Renal cortex interstitium (tissue), 11 donors: Measurements from ENCODE around the gene TIMM29. TPM values are rescaled to one million over a fixed set of nuclear protein-coding genes. Genes with fewer than 3 reads are reported as not detected.
"Not testable (repeated sequence)": the region's sequence is repeated elsewhere in the genome, so short reads cannot be mapped to it uniquely, and the experiment has no call there.

ENCODE experiments used
- DNase-seq, 11 donors: peaks; one replicate each; pipeline ENCODE4 v3.0.0-alpha.2; 2013; ENCODE audit warnings: low read depth in 9 of 11, low spot score in 4 of 11; ENCODE audit errors: extremely low read depth in 1 of 11
- polyA plus RNA-seq, 3 donors: library from polyadenylated mRNA; unstranded; fragments of 120-200 nt; gene quantifications; one replicate each; pipeline ENCODE4 v1.2.1, GENCODE V29; 2013; ENCODE audit not compliant: insufficient read length in 3 of 3

TIMM29 gene
- polyA plus RNA-seq, 3 donors = 26.9 to 31.0 (median 28.3) TPM

DNA sequence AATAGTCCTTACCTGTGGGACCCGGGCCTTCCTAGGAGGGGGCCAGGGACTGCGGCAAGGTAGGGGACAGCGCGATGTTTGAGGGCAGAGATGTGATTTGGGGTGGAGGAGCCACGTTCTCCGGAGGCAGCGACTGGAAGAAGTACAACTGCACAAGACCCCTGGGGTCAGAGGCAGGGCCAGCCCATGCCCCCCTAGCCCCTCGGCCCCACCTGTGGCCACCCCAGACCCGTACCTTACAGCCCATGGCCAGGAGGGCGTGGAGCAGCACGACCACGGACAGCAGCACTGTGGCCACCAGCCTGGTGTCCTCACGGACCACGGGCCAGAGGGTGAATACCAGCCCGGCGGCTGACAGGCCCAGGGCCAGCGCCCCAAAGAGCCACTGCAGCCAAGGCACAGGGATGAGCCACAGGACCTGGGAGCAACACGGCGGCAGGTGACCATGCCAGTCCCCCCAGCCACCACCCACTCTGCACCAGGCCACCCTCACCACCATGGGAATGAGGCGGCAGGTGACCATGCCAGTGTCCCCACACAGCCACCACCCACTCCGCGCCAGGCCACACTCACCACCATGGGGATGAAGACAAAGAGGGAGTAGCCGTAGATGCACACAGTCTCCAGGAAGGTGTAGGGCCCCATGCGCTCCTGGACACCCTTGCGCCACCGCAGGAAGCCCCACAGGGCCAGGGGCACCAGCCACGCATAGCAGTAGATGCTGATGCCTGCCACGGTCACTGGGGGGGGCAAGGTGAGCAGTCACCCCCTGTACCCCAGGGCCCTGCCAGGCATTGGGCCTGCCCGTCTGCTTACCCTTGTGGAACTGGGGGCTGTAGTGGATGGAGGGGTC, 5.1 kb upstream of the TIMM29 start:
- DNase-seq = no peak

DNA sequence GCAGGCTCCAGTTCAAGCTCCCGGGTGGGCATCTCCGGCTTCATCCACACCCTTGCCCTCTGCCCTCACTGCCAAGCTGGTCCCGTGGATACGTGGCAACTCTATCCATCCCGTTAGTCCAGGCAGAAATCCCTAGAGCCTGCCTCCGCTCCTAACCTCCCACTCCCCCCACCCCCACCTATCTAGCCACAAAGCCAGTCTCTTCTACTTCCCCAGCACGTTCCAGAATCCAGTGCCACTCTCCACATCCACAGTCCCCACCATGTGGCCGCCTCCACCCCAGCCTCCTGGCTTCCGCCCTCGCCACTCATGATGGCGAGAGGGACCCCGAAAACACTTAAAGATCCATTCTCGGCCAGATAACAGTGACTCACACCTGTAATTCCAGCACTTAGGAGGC, 4.0 kb upstream of the TIMM29 start:
- no peak for DNase-seq

DNA sequence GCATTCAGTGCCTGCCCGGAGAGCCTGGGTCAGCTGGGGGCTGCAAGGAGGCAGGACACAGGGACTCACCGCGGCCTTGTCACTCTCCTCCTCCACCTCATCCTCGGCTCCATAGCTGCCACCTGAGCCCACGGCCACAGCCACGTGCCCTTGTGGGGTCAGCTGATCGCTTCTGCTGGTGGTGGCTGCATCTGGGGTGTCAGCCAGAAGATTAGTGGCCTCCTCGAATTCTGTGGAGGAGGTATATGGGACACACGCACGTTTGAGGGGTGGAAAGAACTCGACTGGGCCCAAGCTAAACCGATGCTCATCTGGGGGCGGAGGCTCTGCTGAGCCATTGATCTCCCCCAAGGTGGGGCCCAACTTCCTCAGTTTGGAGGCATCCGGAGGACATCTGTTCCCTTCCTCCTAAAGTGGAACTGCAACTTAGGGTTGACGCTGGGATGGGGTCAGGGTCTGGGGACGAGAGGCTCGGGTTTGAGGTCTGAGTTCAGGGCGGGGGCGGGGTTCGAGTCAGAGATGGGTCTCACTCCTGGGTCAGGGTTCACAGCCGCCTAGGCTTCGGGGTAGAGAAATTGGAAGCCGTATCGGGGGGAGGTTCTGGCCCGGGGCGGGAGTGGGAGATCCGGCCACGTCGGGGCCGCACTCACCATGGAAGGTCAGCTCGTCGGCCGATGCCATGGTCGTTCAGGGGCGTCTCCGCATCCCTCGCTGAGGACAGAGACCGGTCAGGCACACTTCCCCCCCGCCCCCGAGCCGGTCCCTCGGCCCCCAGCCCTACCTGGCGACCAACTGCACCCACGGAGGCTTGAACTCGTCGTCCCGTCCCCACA, 665 bp upstream of the TIMM29 start:
- DNase-seq = no peak

DNA sequence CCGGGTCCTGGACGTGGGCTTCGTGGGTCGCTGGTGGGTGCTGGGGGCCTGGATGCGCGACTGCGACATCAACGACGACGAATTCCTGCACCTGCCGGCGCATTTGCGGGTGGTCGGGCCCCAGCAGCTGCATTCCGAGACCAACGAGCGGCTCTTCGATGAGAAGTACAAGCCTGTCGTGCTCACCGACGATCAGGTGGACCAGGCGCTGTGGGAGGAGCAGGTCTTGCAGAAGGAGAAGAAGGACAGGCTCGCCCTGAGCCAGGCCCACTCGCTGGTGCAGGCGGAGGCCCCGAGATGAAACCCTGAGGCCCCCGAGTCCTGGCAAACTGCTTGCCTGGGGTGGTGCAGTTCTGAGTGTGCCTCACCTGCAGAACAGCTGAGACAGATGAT, 787 bp downstream of the TIMM29 start:
- no peak for DNase-seq

DNA sequence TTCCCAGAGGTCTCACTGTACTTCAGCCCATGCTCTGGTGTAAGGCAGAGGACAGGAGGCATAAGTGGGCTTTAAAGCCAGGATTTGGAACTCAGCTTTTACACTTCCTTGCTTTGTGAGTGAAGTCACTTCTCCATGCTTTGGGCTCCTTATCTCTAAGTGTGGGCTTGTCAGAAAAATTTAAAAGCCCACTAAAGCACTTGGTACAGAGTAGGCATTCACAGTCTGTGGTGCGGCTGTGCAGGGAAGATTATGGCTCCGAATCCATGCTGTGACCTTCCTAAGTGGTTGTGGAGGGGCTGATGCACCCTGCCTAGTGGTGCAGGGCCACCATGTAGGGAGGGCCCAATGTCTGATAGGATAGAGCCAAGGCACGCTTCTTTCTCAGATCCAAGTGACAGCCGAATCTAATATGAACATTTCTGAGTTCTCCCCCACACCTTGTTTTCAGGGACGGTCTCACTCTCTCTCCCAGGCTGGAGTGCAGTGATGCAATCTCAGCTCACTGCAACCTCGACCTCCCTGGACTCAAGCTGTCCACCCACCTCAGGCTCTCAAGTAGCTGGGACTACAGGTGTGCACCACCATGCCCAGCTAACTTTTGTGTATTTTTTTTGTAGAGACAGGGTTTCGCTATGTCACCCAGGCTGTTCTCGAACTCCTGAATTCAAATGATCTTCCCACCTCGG, 6.9 kb downstream of the TIMM29 start:
- no peak for DNase-seq

DNA sequence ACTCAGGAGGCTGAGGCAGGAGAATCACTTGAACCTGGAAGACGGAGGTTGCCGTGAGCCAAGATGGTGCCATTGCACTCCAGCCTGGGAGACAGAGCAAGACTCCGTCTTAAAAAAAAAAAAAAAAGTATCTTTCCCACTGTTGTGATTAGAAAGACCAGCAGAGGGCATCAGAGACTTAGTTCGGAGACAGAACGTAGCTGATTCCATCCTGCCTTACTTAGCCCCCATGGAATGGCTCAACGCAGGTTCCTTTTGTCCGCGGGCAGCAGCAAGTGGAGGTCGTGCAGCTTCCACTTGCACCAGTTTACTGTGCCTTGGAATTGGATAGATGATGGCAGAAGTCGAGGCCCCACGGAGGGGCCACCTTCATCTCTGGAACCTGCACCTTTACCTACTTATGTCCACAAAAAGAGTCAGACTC, 8.1 kb downstream of the TIMM29 start:
- peak in 9 of 11 donors; percentile 57 to 85 (median 76) for DNase-seq

DNA sequence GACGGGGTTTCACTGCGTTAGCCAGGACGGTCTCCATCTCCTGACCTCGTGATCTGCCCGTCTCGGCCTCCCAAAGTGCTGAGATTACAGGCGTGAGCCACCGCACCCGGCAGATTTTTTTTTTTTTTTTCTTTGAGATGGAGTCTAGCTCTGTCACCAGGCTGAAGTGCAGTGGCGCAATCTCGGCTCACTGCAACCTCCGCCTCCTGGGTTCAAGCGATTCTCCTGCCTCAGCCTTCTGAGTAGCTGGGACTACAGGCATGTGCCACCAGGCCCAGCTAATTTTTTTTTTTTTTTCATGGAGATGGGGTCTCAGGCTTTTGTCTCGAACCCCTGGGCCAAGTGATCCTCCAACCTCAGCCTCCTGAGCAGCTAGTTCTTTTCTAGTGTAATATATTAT, 13.0 kb downstream of the TIMM29 start:
- not testable (repeated sequence) for DNase-seq

DNA sequence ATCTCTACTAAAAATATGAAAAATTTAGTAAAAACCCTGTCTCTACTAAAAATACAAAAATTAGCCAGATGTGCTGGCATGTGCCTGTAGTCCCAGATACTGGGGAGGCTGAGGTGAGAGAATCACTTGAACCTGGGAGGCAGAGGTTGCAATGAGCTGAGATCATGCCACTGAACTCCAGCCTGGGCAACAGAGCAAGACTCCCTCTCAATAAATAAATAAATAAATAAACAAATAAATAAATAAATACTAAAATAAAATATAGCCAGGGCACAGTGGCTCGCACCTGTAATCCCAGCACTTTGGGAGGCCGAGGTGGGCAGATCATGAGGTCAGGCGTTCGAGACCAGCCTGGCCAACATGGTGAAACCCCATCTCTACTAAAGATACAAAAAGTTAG, 14.8 kb downstream of the TIMM29 start:
- DNase-seq = not testable (repeated sequence)

DNA sequence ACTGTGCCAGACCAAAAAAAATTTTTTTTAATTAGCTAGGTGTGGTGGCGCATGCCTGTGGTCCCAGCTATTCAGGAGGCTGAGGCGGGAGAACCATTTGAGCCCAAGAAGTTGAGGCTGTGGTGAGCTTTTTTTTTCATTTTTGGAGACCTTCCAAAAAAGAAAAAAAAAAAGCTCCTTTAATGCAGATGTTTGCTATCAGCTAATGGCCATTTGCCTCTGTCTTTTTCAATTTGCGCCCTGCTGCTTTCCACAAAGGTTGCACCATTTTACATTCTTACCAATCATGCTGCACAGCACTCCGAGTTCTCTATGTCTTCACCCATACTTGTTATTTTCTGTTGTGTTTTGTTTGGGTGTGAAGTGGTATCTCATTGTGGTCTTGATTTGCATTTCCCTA, 16.7 kb downstream of the TIMM29 start:
- no peak for DNase-seq

DNA sequence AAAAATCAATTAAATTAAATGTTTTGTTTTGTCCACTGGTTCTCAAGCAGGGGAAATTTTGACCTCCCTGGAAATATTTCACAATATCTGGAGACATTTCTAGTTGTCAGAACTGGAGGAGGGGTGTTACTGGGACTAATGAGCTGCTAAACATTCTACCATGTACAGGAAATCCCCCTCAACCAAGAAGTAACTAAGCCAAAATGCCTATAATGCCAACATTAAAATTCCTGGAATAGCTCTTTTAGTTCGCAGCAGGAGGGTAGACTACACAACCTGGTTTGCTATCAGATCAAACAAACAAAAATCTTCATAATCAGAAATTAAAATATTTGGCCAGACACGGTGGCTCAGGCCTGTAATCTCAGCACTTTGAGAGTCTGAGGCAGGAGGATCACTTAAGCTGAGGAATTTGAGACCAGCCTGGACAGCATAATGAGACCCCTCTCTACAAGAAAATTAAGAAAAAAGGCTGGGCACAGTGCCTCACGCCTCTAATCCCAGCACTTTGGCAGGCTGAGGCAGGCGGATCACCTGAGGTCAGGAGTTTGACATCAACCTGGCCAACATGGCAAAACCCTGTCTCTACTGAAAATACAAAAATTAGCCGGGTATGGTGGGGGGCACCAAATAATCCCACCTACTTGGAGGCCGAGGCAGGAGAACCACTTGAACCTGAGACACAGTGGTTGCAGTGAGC, 18.5 kb downstream of the TIMM29 start:
- no peak for DNase-seq

DNA sequence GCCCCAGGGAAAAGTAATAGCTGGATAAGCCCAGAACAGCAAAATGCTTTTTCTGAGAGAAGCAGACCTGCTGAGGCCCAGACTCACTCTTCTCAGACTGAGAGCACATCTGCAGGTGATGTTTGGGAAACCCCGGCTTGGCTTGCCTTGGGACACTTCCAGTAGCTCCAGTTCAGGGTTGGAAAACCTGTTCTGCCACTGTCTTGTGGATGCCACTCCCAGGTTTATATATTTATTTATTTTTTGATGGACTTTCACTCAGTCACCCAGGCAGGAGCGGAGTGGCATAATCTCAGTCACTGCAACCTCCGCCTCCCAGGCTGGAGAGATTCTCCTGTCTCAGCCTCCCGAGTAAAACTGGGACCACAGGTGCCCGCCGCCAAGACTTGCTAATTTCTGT, 24.2 kb downstream of the TIMM29 start:
- DNase-seq = no peak

DNA sequence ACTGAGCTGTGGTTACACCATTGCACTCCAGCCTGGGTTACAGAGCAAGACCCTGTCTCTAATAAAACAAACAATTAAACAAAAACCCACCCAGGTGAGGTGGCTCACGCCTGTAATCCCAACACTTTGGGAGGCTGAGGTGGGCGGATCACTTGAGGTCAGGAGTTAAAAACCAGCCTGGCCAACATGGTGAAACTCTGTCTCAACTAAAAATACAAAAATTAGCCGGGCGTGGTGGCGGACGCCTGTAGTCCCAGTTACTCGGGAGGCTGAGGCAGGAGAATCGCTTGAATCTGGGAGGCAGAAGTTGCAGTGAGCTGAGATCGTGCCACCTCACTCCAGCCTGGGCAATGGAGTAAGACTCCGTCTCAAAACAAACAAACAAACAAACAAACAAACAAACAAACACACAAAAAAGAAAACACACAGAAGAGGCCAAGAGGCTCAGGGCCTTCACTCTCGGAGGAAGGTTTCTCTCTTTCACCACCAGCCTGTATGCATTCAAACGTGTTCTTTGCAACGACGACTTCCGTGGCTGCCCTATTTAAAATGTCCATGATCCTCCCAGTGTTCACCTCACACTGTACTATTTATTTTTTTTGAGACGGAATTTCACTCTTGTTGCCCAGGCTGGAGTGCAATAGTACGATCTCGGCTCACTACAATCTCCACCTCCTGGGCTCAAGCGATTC, 30.8 kb downstream of the TIMM29 start:
- not testable (repeated sequence) for DNase-seq

DNA sequence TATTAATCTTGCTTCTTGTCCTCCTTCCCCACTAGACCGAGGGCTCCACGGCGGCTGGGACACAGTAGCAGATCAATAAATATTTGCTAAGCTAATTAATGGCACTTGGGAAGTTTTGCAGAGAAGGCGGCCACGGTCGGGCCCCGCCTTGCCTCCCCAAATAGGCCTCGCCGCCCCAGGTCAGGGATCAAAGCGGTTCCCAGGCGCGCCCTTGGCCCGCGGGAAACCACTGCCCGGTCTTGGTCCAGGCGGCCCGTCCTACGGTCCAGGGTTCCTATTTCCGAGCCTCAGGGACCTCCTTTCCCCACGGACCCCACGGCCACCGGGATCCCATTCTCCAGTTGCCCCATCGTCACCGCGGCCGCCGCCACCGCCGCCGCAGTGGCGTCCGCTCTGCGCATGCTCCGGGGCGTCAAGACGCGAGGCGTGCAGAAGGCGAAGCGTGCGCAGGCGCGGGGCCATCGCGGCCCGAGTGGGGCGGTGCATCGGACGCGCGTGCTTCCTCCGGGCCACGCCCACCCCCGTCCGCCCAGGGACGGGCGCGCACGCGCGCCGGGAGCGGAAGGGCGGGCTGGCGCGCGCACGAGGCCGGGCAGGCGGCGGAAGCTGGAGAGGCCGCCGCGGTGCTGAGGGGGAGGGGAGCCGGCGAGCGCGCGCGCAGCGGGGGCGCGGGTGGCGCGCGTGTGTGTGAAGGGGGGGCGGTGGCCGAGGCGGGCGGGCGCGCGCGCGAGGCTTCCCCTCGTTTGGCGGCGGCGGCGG, 31.9 kb downstream of the TIMM29 start, which contains the start of gene SMARCA4:
Gene SMARCA4 (plus strand): TSS at position 717 of the 759 bp plus-strand sequence. CDS start 23,122 bp downstream, outside the sequence.
- peak; percentile 89 to 99 (median 95) for DNase-seq

DNA sequence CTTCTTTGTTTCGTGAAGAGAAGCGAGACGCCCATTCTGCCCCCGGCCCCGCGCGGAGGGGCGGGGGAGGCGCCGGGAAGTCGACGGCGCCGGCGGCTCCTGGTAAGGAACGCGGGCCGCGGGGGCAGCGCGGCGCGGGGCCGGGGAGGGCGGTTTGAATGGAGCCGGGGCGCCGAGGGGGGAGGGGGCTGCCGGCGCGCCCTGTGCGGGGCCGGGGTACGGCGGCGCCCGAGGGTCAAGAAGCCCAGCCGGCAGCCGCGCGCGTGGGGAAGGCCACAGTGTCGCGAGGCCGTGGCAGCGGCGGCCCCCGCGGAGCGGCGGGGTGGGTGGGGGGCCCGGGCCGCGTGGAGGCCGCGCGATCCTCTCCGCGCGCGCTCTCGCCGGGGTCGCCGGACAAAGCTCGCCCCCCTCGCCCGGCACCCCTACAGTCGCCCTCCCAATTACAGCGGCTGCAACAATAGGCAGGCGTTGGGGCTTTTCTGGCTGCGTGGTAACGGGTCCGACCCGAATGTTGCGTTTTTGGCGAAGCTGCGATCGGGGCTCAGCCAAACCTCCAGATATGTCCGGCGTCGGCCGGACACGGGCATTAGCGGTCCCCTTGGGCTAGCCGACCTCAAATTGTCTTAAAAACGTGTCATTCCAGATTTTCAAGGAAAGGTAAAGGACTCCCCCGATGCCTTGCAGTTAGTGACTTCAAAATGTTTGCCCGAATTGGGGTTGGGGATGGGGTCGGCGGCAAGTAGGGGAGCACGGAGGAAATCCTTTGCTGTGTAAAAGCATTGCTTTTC, 32.7 kb downstream of the TIMM29 start:
- peak in 1 of 11 donors; percentile 49 for DNase-seq

DNA sequence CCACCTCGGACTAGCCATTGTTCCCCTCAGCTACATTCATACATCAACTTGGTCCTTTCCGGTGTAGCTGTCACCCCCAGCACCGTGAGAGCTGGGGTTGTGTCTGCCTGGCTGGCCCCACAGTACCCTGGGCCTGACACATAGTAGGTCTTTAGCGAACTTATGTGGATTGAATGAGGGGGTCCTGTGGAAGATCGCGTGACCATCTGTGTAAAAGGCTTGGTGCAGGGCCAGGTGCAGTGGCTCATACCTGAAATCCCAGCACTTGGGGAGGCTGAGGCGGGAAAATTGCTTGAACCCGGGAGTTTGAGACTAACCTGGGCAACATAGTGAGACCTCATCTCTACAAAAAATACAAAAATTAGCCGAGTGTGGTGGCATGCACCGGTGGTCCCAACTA, 34.3 kb downstream of the TIMM29 start:
- DNase-seq = no peak

DNA sequence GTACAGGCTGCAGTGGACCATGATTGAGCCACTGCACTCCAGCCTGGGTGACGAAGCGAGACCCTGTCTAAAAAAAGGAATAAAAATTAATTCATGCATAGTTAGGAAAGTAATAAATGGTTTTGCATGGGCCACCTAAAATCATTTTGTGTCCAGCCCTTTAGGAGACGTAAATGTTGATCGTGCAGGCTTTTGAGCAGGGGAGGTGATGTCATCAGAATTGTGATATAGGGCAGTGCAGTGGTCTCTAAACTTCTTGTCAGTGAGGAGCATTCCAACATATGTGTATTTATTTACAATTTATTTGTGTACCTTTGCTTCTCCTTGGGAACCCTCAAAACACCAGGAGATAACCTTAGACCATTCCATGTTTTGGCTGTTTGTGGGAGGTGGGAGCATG, 35.3 kb downstream of the TIMM29 start:
- no peak for DNase-seq

DNA sequence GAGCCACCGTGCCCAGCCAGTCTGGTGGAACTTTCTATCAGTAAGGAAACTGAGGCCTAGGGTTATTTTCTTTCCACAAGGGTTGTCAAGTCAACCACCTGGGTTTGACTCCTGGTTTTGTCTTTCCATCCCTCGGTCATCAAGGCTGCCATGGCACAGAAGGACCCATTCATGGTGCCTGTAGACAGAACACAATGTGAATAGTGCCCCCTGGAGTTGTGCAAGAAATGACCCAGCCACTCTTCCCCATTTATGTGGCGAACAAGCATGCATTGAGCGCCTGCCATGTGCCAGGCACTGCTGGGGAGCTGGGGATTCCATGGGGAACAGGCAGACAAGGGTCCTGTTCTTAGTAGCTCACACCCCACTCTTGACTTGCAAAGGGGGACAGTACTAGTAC, 36.3 kb downstream of the TIMM29 start:
- DNase-seq = no peak
